UCSD-AML1 (cell line): Measurements from ENCODE around the gene COL5A1.
"Not testable (repeated sequence)": the region's sequence is repeated elsewhere in the genome, so short reads cannot be mapped to it uniquely, and the experiment has no call there.

ENCODE experiments used
- DNase-seq: peaks from one replicate; lab custom pipeline; 2025; ENCODE audit not compliant: unreplicated experiment; lab: John Stamatoyannopoulos, UW

Gene COL5A1

GRCh38 chr9:134690301-134690751 is 48.7 kb downstream of the COL5A1 start:
- DNase-seq, result no peak

GRCh38 chr9:134690946-134691694 is 49.5 kb downstream of the COL5A1 start:
- no peak for DNase-seq

GRCh38 chr9:134691695-134692572 is 50.3 kb downstream of the COL5A1 start:
- DNase-seq, result no peak

GRCh38 chr9:134692573-134692860 is 50.9 kb downstream of the COL5A1 start:
- DNase-seq, result no peak

GRCh38 chr9:134693011-134693410 is 51.4 kb downstream of the COL5A1 start:
- DNase-seq, result no peak

GRCh38 chr9:134693641-134694367 is 52.2 kb downstream of the COL5A1 start:
- no peak for DNase-seq

GRCh38 chr9:134694368-134694665 is 52.7 kb downstream of the COL5A1 start:
- DNase-seq, result no peak

GRCh38 chr9:134694714-134695113 is 53.1 kb downstream of the COL5A1 start:
- no peak for DNase-seq

GRCh38 chr9:134695144-134695543 is 53.5 kb downstream of the COL5A1 start:
- DNase-seq, result no peak

GRCh38 chr9:134696433-134696832 is 54.8 kb downstream of the COL5A1 start:
- DNase-seq, result no peak

- no peak for DNase-seq
These were observed 56.5 kb downstream of the COL5A1 start for GRCh38 chr9:134698111-134698510.

GRCh38 chr9:134698587-134699342 is 57.2 kb downstream of the COL5A1 start:
- peak; percentile 78 for DNase-seq

GRCh38 chr9:134699343-134699740 is 57.7 kb downstream of the COL5A1 start:
- peak; percentile 26 for DNase-seq

- DNase-seq, result no peak
These were observed 59.2 kb downstream of the COL5A1 start for GRCh38 chr9:134700636-134701350.

GRCh38 chr9:134701581-134702259 is 60.1 kb downstream of the COL5A1 start:
- no peak for DNase-seq

- no peak for DNase-seq
These were observed 60.7 kb downstream of the COL5A1 start for GRCh38 chr9:134702291-134702690.

GRCh38 chr9:134703730-134704114 is 62.1 kb downstream of the COL5A1 start:
- not testable (repeated sequence) for DNase-seq

GRCh38 chr9:134704498-134704897 is 62.9 kb downstream of the COL5A1 start:
- no peak for DNase-seq

- no peak for DNase-seq
These were observed 64.2 kb downstream of the COL5A1 start for GRCh38 chr9:134705786-134706185.

GRCh38 chr9:134706522-134706921 is 64.9 kb downstream of the COL5A1 start:
- no peak for DNase-seq
